SW480 (cell line): Measurements from ENCODE around the gene CCDC88B.
"Not testable (repeated sequence)": the region's sequence is repeated elsewhere in the genome, so short reads cannot be mapped to it uniquely, and the experiment has no call there.

Source experiments
- DNase-seq: peaks from one replicate; pipeline ENCODE4 v3.0.0-alpha.2; 2016; ENCODE audit warnings: low spot score

The CCDC88B gene

GRCh38 chr11:64305691-64306562 lies 34.1 kb upstream of the CCDC88B start:
- peak; percentile 74 for DNase-seq

- DNase-seq: no peak
Measured at GRCh38 chr11:64306563-64306875, 33.5 kb upstream of the CCDC88B start.

- no peak for DNase-seq
Measured at GRCh38 chr11:64306876-64307622, 33.0 kb upstream of the CCDC88B start.

- not testable (repeated sequence) for DNase-seq
Measured at GRCh38 chr11:64307795-64308194, 32.2 kb upstream of the CCDC88B start.

- DNase-seq: no peak
Measured at GRCh38 chr11:64312947-64313346, 27.1 kb upstream of the CCDC88B start.

GRCh38 chr11:64313491-64314145 lies 26.4 kb upstream of the CCDC88B start:
- DNase-seq: no peak

- no peak for DNase-seq
Measured at GRCh38 chr11:64314146-64314804, 25.7 kb upstream of the CCDC88B start.

GRCh38 chr11:64314805-64315561 lies 25.0 kb upstream of the CCDC88B start:
- no peak for DNase-seq

GRCh38 chr11:64315667-64316526 lies 24.1 kb upstream of the CCDC88B start:
- DNase-seq: not testable (repeated sequence)

- peak; percentile 87 for DNase-seq
Measured at GRCh38 chr11:64316672-64317324, 23.2 kb upstream of the CCDC88B start.

GRCh38 chr11:64317325-64317960 lies 22.6 kb upstream of the CCDC88B start, which contains the start of gene TRMT112:
Gene TRMT112, minus strand, starts transcription at chr11:64317559. Its CDS starts 33 bp downstream, at chr11:64317526.
- DNase-seq: peak; percentile 100

- peak; percentile 97 for DNase-seq
Measured at GRCh38 chr11:64317961-64318765, 21.8 kb upstream of the CCDC88B start, which contains the start of gene PRDX5. Gene PRDX5, plus strand, starts transcription at chr11:64318121. Its CDS starts 95 bp downstream, at chr11:64318216.

GRCh38 chr11:64318766-64319761 lies 20.9 kb upstream of the CCDC88B start:
- no peak for DNase-seq

- no peak for DNase-seq
Measured at GRCh38 chr11:64320556-64320955, 19.4 kb upstream of the CCDC88B start.

- DNase-seq: no peak
Measured at GRCh38 chr11:64321026-64321425, 19.0 kb upstream of the CCDC88B start.

- peak; percentile 78 for DNase-seq
Measured at GRCh38 chr11:64321533-64321932, 18.5 kb upstream of the CCDC88B start.

GRCh38 chr11:64322925-64323260 lies 17.1 kb upstream of the CCDC88B start:
- peak; percentile 65 for DNase-seq
